HepG2 (cell line): ENCODE data around the gene TCF7L2. TPM values are rescaled to one million over a fixed set of nuclear protein-coding genes. Genes with fewer than 3 reads are reported as not detected.
A peak's percentile ranks its signal among the peaks of the same experiment; 100 is the strongest.

Experiments used
- CC2D1A ChIP-seq: sonication (generic); formaldehyde crosslinking; IDR thresholded peaks from 2 replicates; pipeline ENCODE4 v1.8.1; 2023; ENCODE audit warnings: mild to moderate bottlenecking, missing genetic modification reagents
- CHD2 ChIP-seq: IDR thresholded peaks from 2 replicates; pipeline ENCODE4 v1.6.1; 2011; ENCODE audit warnings: low read depth, low read length, improper control_type of control experiment
- ERF ChIP-seq: IDR thresholded peaks from 2 replicates; pipeline ENCODE4 v1.6.1; 2018; ENCODE audit warnings: missing biosample characterization, missing genetic modification reagents
- FUBP1 ChIP-seq: sonication (generic); formaldehyde crosslinking; IDR thresholded peaks from 2 replicates; pipeline ENCODE4 v1.5.1; 2020; ENCODE audit warnings: missing genetic modification reagents, mild to moderate bottlenecking, borderline replicate concordance
- MIXL1 ChIP-seq: IDR thresholded peaks from 2 replicates; pipeline ENCODE4 v1.6.1; 2016
- NR2F1 ChIP-seq, 2 experiments: fragments of 450-650 bp in 1 of 2; formaldehyde crosslinking in 1 of 2; IDR thresholded peaks; 2 replicates each; pipeline versions ENCODE4 v1.5.0 to v1.6.1; 2016 to 2020; ENCODE audit warnings: mild to moderate bottlenecking in 1 of 2, missing compliant biosample characterization in 1 of 2, missing genetic modification reagents in 1 of 2, moderate library complexity in 1 of 2
- PRDM10 ChIP-seq: sonication (generic); formaldehyde crosslinking; IDR thresholded peaks from 2 replicates; pipeline ENCODE4 v1.4.0; 2020; ENCODE audit warnings: low read depth, missing genetic modification reagents
- SALL1 ChIP-seq: sonication (generic); formaldehyde crosslinking; IDR thresholded peaks from 2 replicates; pipeline ENCODE4 v1.8.0; 2022; ENCODE audit warnings: mild to moderate bottlenecking, missing genetic modification reagents
- STAT5B ChIP-seq: sonication (generic); formaldehyde crosslinking; IDR thresholded peaks from 2 replicates; pipeline ENCODE4 v1.4.0; 2020; ENCODE audit warnings: missing genetic modification reagents
- TARDBP ChIP-seq: sonication (generic); formaldehyde crosslinking; IDR thresholded peaks from 2 replicates; pipeline ENCODE4 v1.8.0; 2022; ENCODE audit warnings: mild to moderate bottlenecking, missing genetic modification reagents
- TERF1 ChIP-seq: sonication (generic); formaldehyde crosslinking; IDR thresholded peaks from 2 replicates; pipeline ENCODE4 v1.8.0; 2022; ENCODE audit warnings: mild to moderate bottlenecking, missing genetic modification reagents, moderate library complexity
- TMF1 ChIP-seq: sonication (generic); formaldehyde crosslinking; IDR thresholded peaks from 2 replicates; pipeline ENCODE4 v1.8.1; 2022; ENCODE audit warnings: low read depth, missing genetic modification reagents
- XRCC5 ChIP-seq: fragments of 200-400 bp; formaldehyde crosslinking; optimal IDR thresholded peaks from 2 replicates; pipeline ENCODE3; 2017; ENCODE audit warnings: mild to moderate bottlenecking, low read length
- ZGPAT ChIP-seq: IDR thresholded peaks from 2 replicates; pipeline ENCODE4 v1.6.1; 2016; ENCODE audit warnings: mild to moderate bottlenecking
- ZNF10 ChIP-seq: sonication (generic); formaldehyde crosslinking; IDR thresholded peaks from 2 replicates; pipeline ENCODE4 v1.4.0; 2020; ENCODE audit warnings: mild to moderate bottlenecking, low read depth, missing genetic modification reagents, borderline replicate concordance
- ZNF121 ChIP-seq: sonication (generic); formaldehyde crosslinking; IDR thresholded peaks from 2 replicates; pipeline ENCODE4 v1.5.0; 2020; ENCODE audit warnings: mild to moderate bottlenecking, missing genetic modification reagents
- ZNF205 ChIP-seq: IDR thresholded peaks from 2 replicates; pipeline ENCODE4 v1.6.1; 2018; ENCODE audit warnings: missing biosample characterization, missing genetic modification reagents
- ZNF296 ChIP-seq: sonication (generic); formaldehyde crosslinking; conservative IDR thresholded peaks from 2 replicates; pipeline ENCODE4 v1.5.0; 2020; ENCODE audit warnings: mild to moderate bottlenecking, missing genetic modification reagents
- ZNF597 ChIP-seq: sonication (generic); formaldehyde crosslinking; IDR thresholded peaks from 2 replicates; pipeline ENCODE4 v1.5.0; 2020; ENCODE audit warnings: missing genetic modification reagents
- ZSCAN21 ChIP-seq: sonication (generic); formaldehyde crosslinking; IDR thresholded peaks from 2 replicates; pipeline ENCODE4 v1.8.0; 2022; ENCODE audit warnings: mild to moderate bottlenecking, missing genetic modification reagents, moderate library complexity, borderline replicate concordance
- polyA plus RNA-seq, 8 experiments: library from polyadenylated mRNA; depleted of rRNA in 3 of 8; stranded (reverse) in 7 of 8; unstranded in 1 of 8; fragments of >200 nt; fragmentation: Illumina TruSeq in 4 of 8; extraction: Trizol in 4 of 8; gene quantifications; 2 replicates each; pipeline versions ENCODE4 v1.2.1 to v1.2.3, GENCODE V29; 2011 to 2016; ENCODE audit warnings: low read depth in 4 of 8, missing spikeins in 1 of 8, mixed read lengths in 1 of 8; ENCODE audit not compliant: insufficient read depth in 1 of 8
- total RNA-seq, 5 experiments: library from RNA; depleted of rRNA; stranded (reverse); fragments of >200 nt; fragmentation: Illumina TruSeq; extraction: Trizol; gene quantifications; 2 replicates each; pipeline ENCODE4 v1.2.3, GENCODE V29; 2016; ENCODE audit warnings: low read depth in 1 of 5

The TCF7L2 gene
- total and polyA plus RNA-seq, 2 of the 13 experiments (the other 11 are each of a cell fraction or from before 2014, with no cell fraction given), result 3.9 to 13.7 TPM

- TF ChIP-seq ZNF10 (no peak), ZNF121 (no peak), CHD2 (no peak), ZGPAT (CRISPR knock-in tag) (peak; percentile 88), ERF (CRISPR knock-in tag) (peak; percentile 92), NR2F1 (CRISPR knock-in tag; IDR thresholded peaks at IDR 0.05) (peak; percentile 71 to 77), TARDBP (CRISPR knock-in tag) (peak; percentile 73; the same call in 1 of the 2 replicates), ZNF205 (CRISPR knock-in tag) (peak; percentile 76), MIXL1 (peak; percentile 92), CC2D1A (CRISPR knock-in tag) (no peak), ZNF296 (CRISPR knock-in tag) (no peak), FUBP1 (CRISPR knock-in tag) (no peak), ZSCAN21 (CRISPR knock-in tag) (no peak; the same call in 1 of the 2 replicates), STAT5B (CRISPR knock-in tag) (no peak), XRCC5 (peak; percentile 80), TMF1 (CRISPR knock-in tag) (no peak), ZNF597 (CRISPR knock-in tag) (no peak), TERF1 (CRISPR knock-in tag) (no peak), PRDM10 (CRISPR knock-in tag) (peak; percentile 62; the same call in 1 of the 2 replicates), SALL1 (peak; percentile 93)
Measured at GRCh38 chr10:113087165-113088029, 137.3 kb downstream of the TCF7L2 start (continued).
